Amygdala (tissue), 56 donors: ENCODE measurements around the gene WDR38.

Experiments used
- DNase-seq, 56 donors: peaks; one replicate each; lab custom pipeline; 2025; lab: John Stamatoyannopoulos, UW

Gene WDR38

GRCh38 chr9:124855944-124856765, 2.9 kb downstream of the WDR38 start:
- DNase-seq, result peak in 1 of 56 donors; percentile 11

GRCh38 chr9:124857533-124858162, 4.4 kb downstream of the WDR38 start:
- DNase-seq, result no peak

- DNase-seq, result no peak
Measured at GRCh38 chr9:124858330-124859046, 5.2 kb downstream of the WDR38 start.

- no peak for DNase-seq
Measured at GRCh38 chr9:124859803-124860581, 6.7 kb downstream of the WDR38 start.

GRCh38 chr9:124860582-124861341, 7.5 kb downstream of the WDR38 start:
- no peak for DNase-seq

- DNase-seq, result peak; percentile 34 to 97 (median 89)
Measured at GRCh38 chr9:124861342-124862229, 8.3 kb downstream of the WDR38 start, which contains the start of the genes ARPC5L and RPL35. TSS of gene ARPC5L (plus strand) at chr9:124862130. CDS start at chr9:124869291, 7,161 bp downstream. TSS of gene RPL35 (minus strand) at chr9:124861957. CDS start at chr9:124861912, 45 bp downstream.

- no peak for DNase-seq
Measured at GRCh38 chr9:124863371-124863871, 10.2 kb downstream of the WDR38 start.

GRCh38 chr9:124868511-124869465, 15.5 kb downstream of the WDR38 start:
- peak in 53 of 56 donors; percentile 23 to 90 (median 73) for DNase-seq

- DNase-seq, result no peak
Measured at GRCh38 chr9:124869466-124869985, 16.3 kb downstream of the WDR38 start.

- peak in 3 of 56 donors; percentile 16 to 38 (median 28) for DNase-seq
Measured at GRCh38 chr9:124869986-124870560, 16.8 kb downstream of the WDR38 start.

- no peak for DNase-seq
Measured at GRCh38 chr9:124870723-124871122, 17.5 kb downstream of the WDR38 start.

- DNase-seq, result no peak
Measured at GRCh38 chr9:124871156-124871561, 17.9 kb downstream of the WDR38 start.

- peak in 5 of 56 donors; percentile 11 to 24 (median 17) for DNase-seq
Measured at GRCh38 chr9:124873664-124874063, 20.4 kb downstream of the WDR38 start.

GRCh38 chr9:124875501-124875900, 22.2 kb downstream of the WDR38 start:
- DNase-seq, result no peak

GRCh38 chr9:124877021-124877782, 23.9 kb downstream of the WDR38 start:
- DNase-seq, result no peak

- no peak for DNase-seq
Measured at GRCh38 chr9:124878021-124878420, 24.8 kb downstream of the WDR38 start.
